Coronary artery (tissue), 2 donors: ENCODE results near the gene PPIL1.

Experiments used
- DNase-seq: peaks from one replicate; pipeline ENCODE4 v3.0.0-alpha.2; 2017; ENCODE audit warnings: low spot score
- H3K27ac ChIP-seq, 2 donors: fragments of 200-600 bp; sonication (generic); one replicate each; pipeline ENCODE4 v1.5.1; 2016 to 2019
- H3K4me3 ChIP-seq: fragments of 200-600 bp; sonication (generic); 2 replicates; pipeline ENCODE4 v1.5.1; 2016; ENCODE audit warnings: mild to moderate bottlenecking, moderate library complexity
- TF ChIP-seq, protein P1 (sequence below): fragments of 200-600 bp; sonication (generic); IDR thresholded peaks from one replicate; pipeline ENCODE4 v1.5.1; 2019; ENCODE audit warnings: antibody characterized with exemption

PPIL1 gene

DNA sequence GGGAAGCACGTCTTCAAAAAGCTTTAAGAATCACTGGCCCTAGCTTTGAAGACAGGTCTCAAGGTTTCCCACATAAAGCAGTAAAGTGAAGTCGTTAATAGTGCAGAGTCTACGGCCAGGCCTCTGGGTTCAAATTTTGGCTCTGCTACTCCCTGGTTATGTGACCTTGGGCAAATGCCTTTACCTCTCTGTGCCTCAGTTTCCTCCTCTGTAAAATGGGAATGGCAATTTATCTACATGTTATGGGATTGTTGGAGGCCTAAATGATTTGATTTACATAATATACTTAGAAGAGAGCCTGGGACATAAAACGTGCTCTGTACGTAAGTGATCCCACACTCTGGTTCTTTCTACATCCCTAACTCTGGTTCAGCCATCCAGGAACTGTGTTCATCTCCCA lies 67.5 kb downstream of the PPIL1 start:
- TF ChIP-seq, protein P1, sequence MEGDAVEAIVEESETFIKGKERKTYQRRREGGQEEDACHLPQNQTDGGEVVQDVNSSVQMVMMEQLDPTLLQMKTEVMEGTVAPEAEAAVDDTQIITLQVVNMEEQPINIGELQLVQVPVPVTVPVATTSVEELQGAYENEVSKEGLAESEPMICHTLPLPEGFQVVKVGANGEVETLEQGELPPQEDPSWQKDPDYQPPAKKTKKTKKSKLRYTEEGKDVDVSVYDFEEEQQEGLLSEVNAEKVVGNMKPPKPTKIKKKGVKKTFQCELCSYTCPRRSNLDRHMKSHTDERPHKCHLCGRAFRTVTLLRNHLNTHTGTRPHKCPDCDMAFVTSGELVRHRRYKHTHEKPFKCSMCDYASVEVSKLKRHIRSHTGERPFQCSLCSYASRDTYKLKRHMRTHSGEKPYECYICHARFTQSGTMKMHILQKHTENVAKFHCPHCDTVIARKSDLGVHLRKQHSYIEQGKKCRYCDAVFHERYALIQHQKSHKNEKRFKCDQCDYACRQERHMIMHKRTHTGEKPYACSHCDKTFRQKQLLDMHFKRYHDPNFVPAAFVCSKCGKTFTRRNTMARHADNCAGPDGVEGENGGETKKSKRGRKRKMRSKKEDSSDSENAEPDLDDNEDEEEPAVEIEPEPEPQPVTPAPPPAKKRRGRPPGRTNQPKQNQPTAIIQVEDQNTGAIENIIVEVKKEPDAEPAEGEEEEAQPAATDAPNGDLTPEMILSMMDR = no peak
- H3K4me3 ChIP-seq = no peak overlapping the region
- DNase-seq = no peak
- no peak overlapping the region for H3K27ac ChIP-seq

DNA sequence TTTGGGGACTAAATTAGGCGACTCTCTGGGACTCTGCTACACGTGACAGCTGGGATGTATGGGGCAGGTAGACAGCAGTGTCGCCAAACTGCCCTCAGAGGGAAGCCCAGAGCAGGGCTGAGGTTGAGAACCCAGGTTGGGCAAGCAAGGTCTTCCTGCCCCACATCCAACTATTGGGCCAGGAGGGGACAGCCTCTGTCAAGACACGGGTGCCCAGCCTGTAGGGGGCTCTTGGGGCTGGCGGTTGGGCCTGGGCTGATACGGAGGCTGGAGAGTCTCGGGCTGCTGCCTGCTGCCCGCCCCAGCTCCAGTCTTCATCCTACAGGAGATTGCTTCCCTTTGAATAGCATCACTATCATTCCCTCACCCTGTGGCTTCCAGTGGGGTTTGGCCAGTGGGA lies 68.7 kb downstream of the PPIL1 start:
- no peak for DNase-seq
- Histone ChIP-seq H3K27ac (no peak overlapping the region), H3K4me3 (no peak overlapping the region)
- TF ChIP-seq, protein P1 = no peak

GRCh38 chr6:36805096-36805797 lies 69.4 kb downstream of the PPIL1 start:
- no peak for DNase-seq
- H3K27ac ChIP-seq = no peak overlapping the region
- H3K4me3 ChIP-seq = no peak overlapping the region
- TF ChIP-seq, protein P1 = no peak
